Measurements from ENCODE around the gene SAPCD2.

DNA sequence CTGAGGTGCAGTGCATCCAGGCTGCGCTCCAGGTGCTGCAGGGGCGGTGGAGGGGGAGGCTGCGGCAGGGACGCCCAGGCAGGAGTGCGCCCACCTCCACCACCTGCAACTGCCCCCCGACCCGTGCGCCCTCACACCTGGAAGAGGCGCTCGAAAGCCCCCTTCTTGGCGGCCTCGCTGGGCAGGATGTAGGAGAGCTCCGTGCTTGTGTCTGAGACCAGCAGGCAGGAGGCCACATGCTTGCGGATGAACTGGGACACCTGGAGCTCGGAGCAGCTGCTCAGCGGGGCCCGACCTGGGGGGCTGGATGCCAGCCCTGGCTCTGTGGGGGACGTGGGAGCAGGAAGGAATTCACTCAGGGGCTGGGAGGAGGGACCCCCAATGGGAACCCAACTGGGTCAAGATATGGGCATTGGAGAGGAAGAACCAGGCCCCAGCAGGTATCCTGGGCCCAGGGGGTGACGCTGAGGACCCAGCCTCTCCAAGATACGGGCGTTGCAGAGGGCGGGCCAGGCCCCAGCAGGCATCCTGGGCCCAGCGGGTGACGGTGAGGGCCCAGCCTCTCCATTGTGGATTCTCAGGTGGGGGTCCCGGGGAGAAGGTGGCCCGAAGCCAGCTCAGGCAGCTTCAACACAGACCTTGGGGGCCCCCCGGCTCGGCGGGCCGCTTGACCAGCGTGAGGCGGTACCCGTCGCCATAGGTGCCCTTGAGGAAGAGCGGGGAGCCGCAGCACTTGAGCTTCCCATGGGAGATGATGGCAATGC lies 55.4 kb downstream of the SAPCD2 start:
- TF ChIP-seq POLR2A (IDR thresholded peaks at IDR 0.05; ENCODE audit: low read depth, low read length) (no peak), POLR2AphosphoS5 (IDR thresholded peaks at IDR 0.05; ENCODE audit: low read depth, low read length) (no peak), TAF1 (IDR thresholded peaks at IDR 0.05; ENCODE audit: borderline replicate concordance, low read depth, low read length) (no peak)

All from GM12892 (cell line).